ENCODE data around the gene ATG4A.

ATG4A gene

DNA sequence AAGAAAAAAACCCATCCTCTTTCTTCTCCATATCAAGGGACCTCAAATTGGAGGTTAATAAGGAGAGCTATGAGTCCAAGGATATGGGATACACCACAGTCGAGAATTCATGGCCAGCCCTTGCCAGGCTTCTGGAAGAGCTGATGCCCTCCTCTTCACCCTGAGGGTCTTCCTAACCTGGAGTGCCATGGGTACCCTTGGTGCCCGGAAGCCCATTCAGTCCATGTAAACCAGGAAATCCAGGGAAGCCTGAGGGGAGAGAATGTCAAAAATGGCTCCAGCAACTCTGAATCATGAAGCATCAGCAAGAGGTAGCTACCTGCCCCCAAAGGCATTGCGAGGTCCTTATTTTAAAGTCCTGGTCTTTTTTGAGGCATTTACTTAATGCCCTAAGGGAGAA lies 78.2 kb downstream of the ATG4A start:
- no peak for DNase-seq

DNA sequence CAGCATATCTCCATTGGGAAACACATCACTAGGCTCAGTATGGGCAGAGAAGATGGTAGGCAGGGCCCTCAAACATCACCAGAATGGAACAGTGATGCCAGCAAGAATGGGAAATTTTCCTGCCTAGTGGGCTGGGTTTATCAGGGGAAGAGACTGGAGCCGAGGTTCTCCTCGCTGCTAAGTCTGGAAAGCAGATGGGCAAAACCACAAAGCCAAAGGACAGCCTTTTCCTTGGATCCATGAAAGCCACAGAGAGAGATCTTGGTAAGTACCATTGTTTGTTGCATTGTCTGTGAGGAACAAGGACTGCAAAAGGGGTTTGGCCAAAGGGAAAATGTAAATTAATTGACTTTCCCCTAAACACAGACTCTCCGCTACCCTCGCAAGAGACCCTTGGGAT lies 80.1 kb downstream of the ATG4A start:
- DNase-seq = no peak

DNA sequence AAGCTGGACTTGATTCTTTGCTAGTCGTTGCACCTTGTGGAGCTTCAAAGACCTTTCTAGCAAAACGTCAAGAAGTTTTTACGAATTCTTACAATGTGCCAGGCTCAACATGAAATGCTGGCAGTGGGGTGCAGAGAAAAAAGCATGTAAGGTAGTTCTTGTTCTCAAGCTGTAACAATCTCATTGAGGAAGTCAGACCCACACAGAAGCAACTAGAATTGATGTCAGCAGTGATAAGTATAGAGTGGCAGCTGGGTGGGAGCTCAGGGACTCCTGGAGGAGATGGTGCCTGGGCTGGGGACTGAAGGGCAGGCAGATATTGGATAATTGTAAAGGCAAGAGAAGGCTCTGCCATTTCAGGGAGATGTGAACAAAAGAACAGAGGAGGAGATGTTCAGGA lies 82.3 kb downstream of the ATG4A start:
- no peak for DNase-seq

DNA sequence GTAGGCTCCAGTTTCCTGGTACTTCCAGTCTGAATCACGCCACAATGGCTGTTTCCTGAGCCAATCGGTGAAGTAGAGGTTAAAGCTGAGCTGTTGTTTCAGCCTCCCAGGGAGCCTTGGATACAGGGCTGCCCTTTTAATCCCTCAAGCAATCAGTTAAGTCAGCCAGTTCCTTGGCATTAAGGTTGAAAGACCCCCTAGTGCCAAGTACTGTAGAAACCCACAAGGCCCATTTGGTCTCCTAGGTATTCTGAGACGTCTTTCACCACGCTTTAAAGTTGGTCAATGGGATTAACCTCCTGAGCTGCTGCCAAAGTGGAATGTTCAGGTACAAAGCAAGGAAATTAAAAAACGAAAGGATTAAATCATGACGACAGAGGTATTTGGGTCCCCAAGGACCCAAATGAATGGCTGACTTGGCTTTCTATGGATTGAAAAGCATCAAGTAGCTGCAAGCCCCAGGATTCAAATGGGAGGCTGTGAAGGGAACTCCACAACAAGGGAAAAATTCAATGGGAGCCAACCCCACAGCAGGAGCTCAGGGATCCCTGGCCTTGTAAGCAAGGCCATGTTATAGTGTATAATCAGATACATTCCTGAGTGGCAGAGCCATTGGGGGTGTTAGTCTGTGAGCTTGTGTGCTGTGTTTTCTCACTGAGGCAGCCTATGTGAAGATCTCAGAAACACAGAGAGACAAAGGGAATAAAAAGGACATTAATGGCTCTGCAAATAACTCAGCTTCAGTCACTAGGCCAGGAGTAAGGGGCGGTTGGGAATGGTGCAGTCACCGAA lies 86.0 kb downstream of the ATG4A start:
- DNase-seq = peak; percentile 2

DNA sequence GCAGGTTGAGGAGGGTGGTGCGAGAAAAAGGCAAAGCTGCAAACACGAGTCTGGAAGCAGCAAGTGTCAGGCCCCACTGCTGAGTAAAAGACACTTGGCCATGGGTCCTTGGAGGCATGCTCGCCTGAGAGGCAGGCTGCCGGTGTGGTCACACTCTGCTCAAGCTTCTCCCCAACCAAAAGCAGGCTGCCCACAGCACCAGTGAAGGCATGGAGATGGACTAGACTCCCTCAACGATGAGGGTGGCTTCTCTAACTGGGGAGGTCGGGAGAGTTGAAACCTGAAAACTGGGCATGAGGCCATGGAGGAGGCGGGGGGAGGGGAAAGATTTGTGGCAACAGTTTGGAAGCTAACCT lies 86.5 kb downstream of the ATG4A start:
- no peak for DNase-seq

DNA sequence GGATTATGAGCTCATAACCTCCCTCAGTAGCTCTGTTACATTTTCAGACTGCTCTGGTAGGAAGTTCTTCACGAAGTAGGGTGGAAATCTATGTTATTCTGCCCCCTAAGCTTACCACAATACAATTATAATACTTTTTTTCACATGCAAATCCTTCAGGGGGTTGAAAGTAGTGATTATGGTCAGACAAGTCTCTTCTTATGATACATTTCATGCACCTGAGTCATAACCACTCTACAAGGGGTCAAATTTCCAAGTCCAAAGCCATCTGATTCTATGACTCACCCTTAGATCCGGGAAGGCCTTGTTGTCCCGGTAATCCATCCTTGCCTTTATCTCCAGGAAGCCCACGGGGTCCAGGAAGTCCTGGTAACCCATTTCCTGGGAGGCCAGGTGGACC lies 95.2 kb downstream of the ATG4A start:
- peak; percentile 70 for DNase-seq

DNA sequence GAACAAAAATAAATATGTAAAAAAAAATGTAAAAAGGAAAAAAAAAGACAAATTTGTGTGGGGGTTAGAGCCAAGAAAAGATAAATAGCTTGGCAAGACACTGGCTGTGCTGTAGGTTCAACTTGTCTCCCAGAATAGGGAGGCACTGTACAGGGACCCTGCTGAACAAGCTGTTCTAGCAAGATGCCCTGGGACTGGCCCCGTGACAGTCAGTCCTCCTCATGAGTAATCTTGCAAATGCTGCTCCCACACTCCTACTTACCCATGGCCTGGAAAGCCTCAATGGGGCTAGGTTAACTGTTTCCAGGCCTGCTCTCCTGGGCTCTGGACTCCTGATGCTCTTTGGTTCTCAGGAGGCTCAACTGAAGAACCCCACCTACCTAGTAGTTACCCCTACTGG lies 106.8 kb downstream of the ATG4A start:
- no peak for DNase-seq

DNA sequence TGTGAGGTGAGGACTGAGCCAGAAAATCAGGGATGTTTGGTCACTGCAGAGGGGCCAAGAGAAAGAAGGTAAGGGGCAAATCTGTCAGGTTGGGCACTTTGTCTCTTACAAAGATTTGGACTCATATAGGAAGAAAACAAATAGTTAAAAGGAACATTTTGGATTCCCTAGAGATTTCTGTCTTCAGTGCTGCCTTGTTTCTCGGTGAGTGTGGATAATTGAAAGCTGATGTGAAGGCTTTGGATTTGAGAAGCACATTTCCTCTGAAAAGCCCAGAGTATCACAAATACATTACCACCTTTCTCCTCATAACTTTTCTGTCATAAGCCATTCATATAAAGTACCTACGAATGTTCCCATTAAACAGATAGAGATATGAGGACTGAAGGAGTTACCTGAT lies 107.5 kb downstream of the ATG4A start:
- no peak for DNase-seq

DNA sequence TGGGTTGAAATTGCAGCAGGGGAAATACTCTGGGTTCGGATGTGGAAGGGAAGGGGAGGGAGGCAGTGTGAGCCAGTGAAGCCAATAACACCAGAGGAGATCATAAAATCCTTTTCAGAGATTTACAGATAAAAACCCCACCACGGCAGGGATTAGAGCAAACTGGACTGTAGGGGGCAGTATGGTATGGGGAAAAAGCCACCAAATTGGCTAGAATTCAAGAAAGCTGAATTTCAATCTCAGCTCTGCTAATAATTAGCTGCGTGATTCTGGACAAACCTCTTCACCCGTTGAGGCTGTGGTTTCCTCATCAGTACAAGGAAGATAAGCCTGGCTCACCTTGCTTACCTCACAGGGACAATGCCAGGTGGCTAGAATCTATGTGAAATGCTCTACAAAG lies 108.1 kb downstream of the ATG4A start:
- DNase-seq = peak; percentile 33

DNA sequence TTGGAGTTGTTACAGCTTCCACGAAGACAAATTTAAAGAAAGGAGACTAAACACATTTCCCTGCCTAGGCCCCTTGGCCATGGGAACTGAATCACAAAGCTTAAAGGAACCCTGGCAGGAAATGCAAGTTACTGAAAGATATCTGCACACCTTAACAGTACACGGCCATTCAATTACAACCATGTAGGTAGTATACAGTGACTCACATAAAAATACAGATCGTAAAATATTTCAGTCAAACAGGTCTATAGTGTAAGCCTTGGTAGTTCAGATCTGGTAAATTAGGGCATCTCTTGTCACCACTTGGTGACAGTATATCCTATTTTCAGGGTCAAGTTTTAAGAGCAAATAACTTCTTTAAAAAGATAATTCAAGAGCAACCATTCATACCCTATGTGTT lies 112.0 kb downstream of the ATG4A start:
- DNase-seq = no peak
